Body of pancreas (tissue), 4 donors: ENCODE results near the gene CCNL1. TPM values are rescaled to one million over a fixed set of nuclear protein-coding genes. Genes with fewer than 3 reads are reported as not detected.
A peak's percentile ranks its signal among the peaks of the same experiment; 100 is the strongest.

Experiments used
- ATAC-seq: fragments of 150-250 bp; one replicate; pipeline ENCODE4 v1.9.1; 2016
- DNase-seq, 4 donors: peaks; one replicate each; pipeline ENCODE4 v3.0.0-alpha.2; 2019
- H3K27ac ChIP-seq, 4 donors: fragments of 200-600 bp; sonication (generic); 1 replicate in 3 of 4; 2 replicates in 1 of 4; pipeline versions ENCODE4 v1.5.1 to v1.6.1; 2016 to 2019; ENCODE audit warnings: mild to moderate bottlenecking in 1 of 4, mixed read lengths in 1 of 4, moderate library complexity in 1 of 4
- H3K27me3 ChIP-seq, 2 donors: fragments of 200-600 bp; sonication (generic); one replicate each; pipeline ENCODE4 v1.6.0; 2016; ENCODE audit warnings: mild to moderate bottlenecking in 1 of 2
- H3K36me3 ChIP-seq, 2 donors: fragments of 200-600 bp; sonication (generic); replicated peaks in 1 of 2; 2 replicates each; pipeline ENCODE4 v1.5.1; 2016; ENCODE audit warnings: low read depth in 2 of 2; ENCODE audit not compliant: insufficient read depth in 1 of 2
- H3K4me1 ChIP-seq: fragments of 200-600 bp; sonication (generic); one replicate; pipeline ENCODE4 v1.6.0; 2016
- H3K4me3 ChIP-seq, 2 donors: fragments of 200-600 bp; sonication (generic); 1 replicate in 1 of 2; 2 replicates in 1 of 2; pipeline ENCODE4 v1.5.1; 2016 to 2019
- H3K9me3 ChIP-seq, 3 donors: fragments of 200-600 bp; sonication (generic); 1 replicate in 2 of 3; 2 replicates in 1 of 3; pipeline ENCODE4 v1.5.1; 2016
- CTCF ChIP-seq, 7 experiments: fragments of 450-650 bp in 4 of 7; fragments of 200-600 bp in 3 of 7; sonication (generic) in 3 of 7; IDR thresholded peaks; one replicate each; pipeline ENCODE4 v1.5.1; 2016 to 2019; ENCODE audit warnings: antibody characterized with exemption in 7 of 7
- POLR2A ChIP-seq, 3 donors: fragments of 450-650 bp; IDR thresholded peaks; one replicate each; pipeline ENCODE4 v1.6.1; 2016; ENCODE audit warnings: antibody characterized with exemption in 3 of 3, mild to moderate bottlenecking in 2 of 3
- WGBS, 2 donors: methylation state at CpG; one replicate each; pipeline ENCODE4 v1.1.5; 2017; 5-methylcytosine and 5-hydroxymethylcytosine counted together
- intact Hi-C: fragments of 100-400 bp; cut with DNase I; formaldehyde crosslinking; loops from one replicate; pipeline ENCODE4 v1.15.1; 2023
- total RNA-seq, 2 donors: library from RNA; depleted of rRNA; stranded (reverse); fragments of >200 nt; gene quantifications; one replicate each; pipeline ENCODE4 v1.1.0, GENCODE V29; 2016

Gene CCNL1
- total RNA-seq, 2 donors from 2014 or later, result 194 to 196 TPM

DNA sequence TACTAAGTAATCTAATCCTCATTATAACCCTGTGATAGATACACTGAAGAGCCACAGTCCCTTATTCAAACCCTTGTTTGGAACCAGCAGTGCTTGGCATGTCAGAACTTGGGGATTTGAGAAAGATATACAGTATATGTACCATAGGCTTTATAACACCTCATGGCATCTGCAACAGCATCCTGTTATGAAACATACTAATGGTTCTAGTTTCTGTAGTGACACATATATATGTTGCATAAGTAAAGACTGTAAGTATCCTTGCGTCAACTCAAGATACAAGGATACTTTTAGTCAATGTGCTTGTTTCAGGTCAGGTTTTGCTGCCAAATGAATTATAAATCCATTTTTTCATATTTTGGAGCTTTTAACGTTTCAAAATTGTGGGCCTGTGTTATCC, 58.5 kb downstream of the CCNL1 start:
- TF ChIP-seq CTCF (IDR thresholded peaks at IDR 0.05), result no peak
- TF ChIP-seq POLR2A (IDR thresholded peaks at IDR 0.05), result no peak
- DNase-seq, result no peak
- Histone ChIP-seq H3K27me3 (no peaks in the 10 kb centered on the region), H3K36me3 (no peaks in the 10 kb centered on the region), H3K9me3 (no peaks in the 10 kb centered on the region), H3K4me1 (peaks cover 13% of the 10 kb centered on the region), H3K27ac (no peak overlapping the region), H3K4me3 (no peak overlapping the region)
- 74 to 76% methylated on average over 2 of the region's 2 CpGs for WGBS, 2 donors
- intact Hi-C loops, result no loop called here
- no peak for ATAC-seq

- WGBS, 2 donors, result 86 to 95% methylated on average over 8 of the region's 8 CpGs
- DNase-seq (no peak), ATAC-seq (no peak)
- H3K36me3 ChIP-seq, result no peaks in the 10 kb centered on the region
- H3K4me3 ChIP-seq, result no peak overlapping the region
- intact Hi-C loops, result no loop called here
- no peak overlapping the region for H3K27ac ChIP-seq
- peaks cover 17% of the 10 kb centered on the region for H3K4me1 ChIP-seq
- H3K9me3 ChIP-seq, result no peaks in the 10 kb centered on the region
- no peak for TF ChIP-seq POLR2A (IDR thresholded peaks at IDR 0.05)
- no peaks in the 10 kb centered on the region for H3K27me3 ChIP-seq
These were observed 59.1 kb downstream of the CCNL1 start for GRCh38 chr3:157100608-157101396.

- intact Hi-C loops, result no loop called here
- no peak for DNase-seq
- no peaks in the 10 kb centered on the region for H3K36me3 ChIP-seq
- no peaks in the 10 kb centered on the region for H3K9me3 ChIP-seq
- no peak for ATAC-seq
- no peak overlapping the region for H3K4me3 ChIP-seq
- no peak overlapping the region for H3K27ac ChIP-seq
- peaks cover 17% of the 10 kb centered on the region for H3K4me1 ChIP-seq
- TF ChIP-seq POLR2A (IDR thresholded peaks at IDR 0.05) (no peak), CTCF (IDR thresholded peaks at IDR 0.05) (no peak)
- H3K27me3 ChIP-seq, result no peaks in the 10 kb centered on the region
- 96 to 100% methylated on average over 4 of the region's 4 CpGs for WGBS, 2 donors
These were observed 59.9 kb downstream of the CCNL1 start for GRCh38 chr3:157100096-157100477.

DNA sequence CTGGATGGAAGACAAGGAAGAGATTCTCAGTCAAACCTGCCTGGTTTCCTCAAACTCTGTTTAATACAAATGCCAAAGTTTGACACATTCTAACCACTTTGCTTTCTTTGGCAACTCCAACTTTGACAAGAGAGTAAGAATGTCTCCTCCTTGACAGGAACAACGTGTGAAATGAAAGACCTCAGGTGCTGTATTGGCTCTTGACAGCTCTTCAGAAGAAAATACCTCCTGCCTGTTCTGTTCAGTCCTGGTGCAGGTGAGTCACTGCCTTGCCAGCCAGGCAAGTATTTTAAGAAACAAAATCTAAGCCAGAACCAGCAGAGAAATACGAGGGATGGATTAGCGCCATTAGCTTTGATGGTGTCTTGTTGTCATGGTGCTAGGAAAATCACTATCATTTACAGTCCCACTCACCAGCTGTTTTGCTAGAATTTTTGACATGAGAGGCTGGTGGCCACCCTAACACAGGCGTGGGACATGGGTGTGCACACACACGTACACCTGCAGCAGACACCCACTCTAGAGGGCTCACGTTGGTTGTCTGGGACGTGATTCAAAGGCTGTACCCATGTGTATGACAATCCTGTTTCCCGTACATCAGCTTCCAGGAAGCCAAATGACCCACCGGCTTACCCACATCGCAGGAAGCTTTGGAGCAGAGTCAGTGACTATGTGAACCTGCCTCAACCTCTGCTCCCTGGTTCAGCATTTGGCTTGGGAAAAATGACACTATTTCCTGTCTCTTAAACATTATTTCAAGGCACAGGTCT, 60.4 kb downstream of the CCNL1 start:
- ATAC-seq (peak; percentile 30), DNase-seq (no peak)
- H3K9me3 ChIP-seq, result no peaks in the 10 kb centered on the region
- H3K36me3 ChIP-seq, result no peaks in the 10 kb centered on the region
- no peaks in the 10 kb centered on the region for H3K27me3 ChIP-seq
- no peak overlapping the region for H3K4me3 ChIP-seq
- peaks cover 23% of the 10 kb centered on the region for H3K4me1 ChIP-seq
- intact Hi-C loops, result no loop called here
- WGBS, 2 donors, result 77 to 80% methylated on average over 10 of the region's 10 CpGs
- H3K27ac ChIP-seq, result peak overlapping the region in 1 of 4 donors; percentile 33
- no peak for TF ChIP-seq CTCF (IDR thresholded peaks at IDR 0.05)
- TF ChIP-seq POLR2A (IDR thresholded peaks at IDR 0.05), result no peak

GRCh38 chr3:157098823-157099185, 61.1 kb downstream of the CCNL1 start:
- Histone ChIP-seq H3K27me3 (no peaks in the 10 kb centered on the region), H3K27ac (no peak overlapping the region), H3K4me1 (peaks cover 24% of the 10 kb centered on the region), H3K36me3 (no peaks in the 10 kb centered on the region), H3K9me3 (no peaks in the 10 kb centered on the region), H3K4me3 (no peak overlapping the region)
- TF ChIP-seq POLR2A (IDR thresholded peaks at IDR 0.05) (no peak), CTCF (IDR thresholded peaks at IDR 0.05) (no peak)
- intact Hi-C loops, result no loop called here
- ATAC-seq (no peak), DNase-seq (no peak)
- 77 to 88% methylated on average over 3 of the region's 3 CpGs for WGBS, 2 donors
